A673 (cell line): ENCODE data around the gene ENTHD1.
"Not testable (repeated sequence)": the region's sequence is repeated elsewhere in the genome, so short reads cannot be mapped to it uniquely, and the experiment has no call there.

ENCODE experiments used
- CTCF ChIP-seq: fragments of 300-800, 200-600 bp; sonication (generic); conservative IDR thresholded peaks from 2 replicates; pipeline ENCODE4 v1.5.1; 2017; ENCODE audit warnings: low read depth, mild to moderate bottlenecking, antibody characterized with exemption, low read length, moderate library complexity, mixed read lengths
- EZH2 ChIP-seq: fragments of 200-600 bp; sonication (generic); IDR thresholded peaks from 2 replicates; pipeline ENCODE4 v1.6.1; 2017; ENCODE audit warnings: borderline replicate concordance, low read depth, mild to moderate bottlenecking, mixed read lengths, antibody characterized with exemption, low read length; ENCODE audit not compliant: poor library complexity, severe bottlenecking

GRCh38 chr22:39734046-39734445 is 159.5 kb downstream of the ENTHD1 start:
- TF ChIP-seq CTCF, EZH2: not testable (repeated sequence)
